HepG2 (cell line): ENCODE data around the gene IFIT5. TPM values are rescaled to one million over a fixed set of nuclear protein-coding genes. Genes with fewer than 3 reads are reported as not detected.

Experiments used
- ARNT2 ChIP-seq: sonication (generic); formaldehyde crosslinking; IDR thresholded peaks from 2 replicates; pipeline ENCODE4 v1.8.0; 2022; ENCODE audit warnings: mild to moderate bottlenecking, low read depth, missing genetic modification reagents, moderate library complexity
- CBFB ChIP-seq: sonication (generic); formaldehyde crosslinking; IDR thresholded peaks from 2 replicates; pipeline ENCODE4 v1.4.0; 2020; ENCODE audit warnings: missing genetic modification reagents
- DMTF1 ChIP-seq: sonication (generic); formaldehyde crosslinking; IDR thresholded peaks from 2 replicates; pipeline ENCODE4 v1.4.0; 2020; ENCODE audit warnings: mild to moderate bottlenecking, missing genetic modification reagents
- EZH2 ChIP-seq: conservative IDR thresholded peaks from 2 replicates; pipeline ENCODE4 v1.6.1; 2012; ENCODE audit warnings: mild to moderate bottlenecking, low read depth, low read length, moderate library complexity
- POLR2AphosphoS5 ChIP-seq: IDR thresholded peaks from 2 replicates; pipeline ENCODE4 v1.6.1; 2012; ENCODE audit warnings: low read depth, low read length
- PRMT3 ChIP-seq: sonication (generic); formaldehyde crosslinking; IDR thresholded peaks from 2 replicates; pipeline ENCODE4 v1.8.1; 2022; ENCODE audit warnings: low read depth, mild to moderate bottlenecking, moderate library complexity, missing genetic modification reagents, borderline replicate concordance
- SKI ChIP-seq: fragments of 450-650 bp; IDR thresholded peaks from one replicate; pipeline ENCODE4 v1.6.1; 2018; ENCODE audit warnings: mild to moderate bottlenecking; ENCODE audit not compliant: partially characterized antibody
- SMAD1 ChIP-seq: sonication (generic); formaldehyde crosslinking; IDR thresholded peaks from 2 replicates; pipeline ENCODE4 v1.4.0; 2020; ENCODE audit warnings: missing genetic modification reagents, low read depth, mild to moderate bottlenecking, borderline replicate concordance
- TARDBP ChIP-seq: sonication (generic); formaldehyde crosslinking; IDR thresholded peaks from 2 replicates; pipeline ENCODE4 v1.8.0; 2022; ENCODE audit warnings: mild to moderate bottlenecking, missing genetic modification reagents
- ZBTB38 ChIP-seq: sonication (generic); formaldehyde crosslinking; IDR thresholded peaks from 2 replicates; pipeline ENCODE4 v1.5.1; 2020; ENCODE audit warnings: mild to moderate bottlenecking, missing genetic modification reagents
- ZBTB39 ChIP-seq: sonication (generic); formaldehyde crosslinking; IDR thresholded peaks from 2 replicates; pipeline ENCODE4 v1.5.0; 2020; ENCODE audit warnings: missing genetic modification reagents
- ZFY ChIP-seq: sonication (generic); formaldehyde crosslinking; IDR thresholded peaks from 2 replicates; pipeline ENCODE4 v1.4.0; 2020; ENCODE audit warnings: missing genetic modification reagents
- ZNF280B ChIP-seq: sonication (generic); formaldehyde crosslinking; IDR thresholded peaks from 2 replicates; pipeline ENCODE4 v1.5.0; 2020; ENCODE audit warnings: missing genetic modification reagents, mild to moderate bottlenecking, borderline replicate concordance
- ZNF383 ChIP-seq: sonication (generic); formaldehyde crosslinking; IDR thresholded peaks from 2 replicates; pipeline ENCODE4 v1.4.0; 2020; ENCODE audit warnings: missing genetic modification reagents, mild to moderate bottlenecking, borderline replicate concordance
- ZNF605 ChIP-seq: sonication (generic); formaldehyde crosslinking; IDR thresholded peaks from 2 replicates; pipeline ENCODE4 v1.8.0; 2022; ENCODE audit warnings: mild to moderate bottlenecking, missing genetic modification reagents
- ZSCAN29 ChIP-seq: sonication (generic); formaldehyde crosslinking; conservative IDR thresholded peaks from 2 replicates; pipeline ENCODE4 v1.4.0; 2020; ENCODE audit warnings: mild to moderate bottlenecking, missing genetic modification reagents
- polyA plus RNA-seq, 8 experiments: library from polyadenylated mRNA; depleted of rRNA in 3 of 8; stranded (reverse) in 7 of 8; unstranded in 1 of 8; fragments of >200 nt; fragmentation: Illumina TruSeq in 4 of 8; extraction: Trizol in 4 of 8; gene quantifications; 2 replicates each; pipeline versions ENCODE4 v1.2.1 to v1.2.3, GENCODE V29; 2011 to 2016; ENCODE audit warnings: low read depth in 4 of 8, missing spikeins in 1 of 8, mixed read lengths in 1 of 8; ENCODE audit not compliant: insufficient read depth in 1 of 8
- total RNA-seq, 5 experiments: library from RNA; depleted of rRNA; stranded (reverse); fragments of >200 nt; fragmentation: Illumina TruSeq; extraction: Trizol; gene quantifications; 2 replicates each; pipeline ENCODE4 v1.2.3, GENCODE V29; 2016; ENCODE audit warnings: low read depth in 1 of 5
- TF ChIP-seq, protein P1 (sequence below): sonication (generic); formaldehyde crosslinking; IDR thresholded peaks from 2 replicates; pipeline ENCODE4 v1.5.1; 2020; ENCODE audit warnings: mild to moderate bottlenecking, missing genetic modification reagents, moderate library complexity
- TF ChIP-seq, protein P2 (sequence below): sonication (generic); formaldehyde crosslinking; IDR thresholded peaks from 2 replicates; pipeline ENCODE4 v1.9.0; 2022; ENCODE audit warnings: missing genetic modification reagents, mild to moderate bottlenecking, borderline replicate concordance

The IFIT5 gene
- total and polyA plus RNA-seq, 2 of the 13 experiments (the other 11 are each of a cell fraction or from before 2014, with no cell fraction given), result 2.2 to 8.3 TPM

GRCh38 chr10:89414879-89415821 is 782 bp downstream of the IFIT5 start (continued):
- TF ChIP-seq ZBTB39 (no peak), POLR2AphosphoS5 (no peak), SMAD1 (CRISPR knock-in tag) (no peak), EZH2 (no peak), ARNT2 (CRISPR knock-in tag) (peak; percentile 54; the same call in 1 of the 2 replicates), CBFB (CRISPR knock-in tag) (0 out of 2 replicates have a peak, but pooled peaks have one; percentile 22), ZSCAN29 (CRISPR knock-in tag) (no peak), PRMT3 (no peak), ZFY (CRISPR knock-in tag) (peak; percentile 90), SKI (no peak), DMTF1 (CRISPR knock-in tag) (no peak), ZNF605 (0 out of 2 replicates have a peak, but pooled peaks have one; percentile 18), TARDBP (CRISPR knock-in tag) (0 out of 2 replicates have a peak, but pooled peaks have one; percentile 42), ZNF383 (CRISPR knock-in tag) (no peak), ZNF280B (CRISPR knock-in tag) (peak; percentile 61; the same call in 1 of the 2 replicates), ZBTB38 (CRISPR knock-in tag) (no peak)
- TF ChIP-seq, protein P1, sequence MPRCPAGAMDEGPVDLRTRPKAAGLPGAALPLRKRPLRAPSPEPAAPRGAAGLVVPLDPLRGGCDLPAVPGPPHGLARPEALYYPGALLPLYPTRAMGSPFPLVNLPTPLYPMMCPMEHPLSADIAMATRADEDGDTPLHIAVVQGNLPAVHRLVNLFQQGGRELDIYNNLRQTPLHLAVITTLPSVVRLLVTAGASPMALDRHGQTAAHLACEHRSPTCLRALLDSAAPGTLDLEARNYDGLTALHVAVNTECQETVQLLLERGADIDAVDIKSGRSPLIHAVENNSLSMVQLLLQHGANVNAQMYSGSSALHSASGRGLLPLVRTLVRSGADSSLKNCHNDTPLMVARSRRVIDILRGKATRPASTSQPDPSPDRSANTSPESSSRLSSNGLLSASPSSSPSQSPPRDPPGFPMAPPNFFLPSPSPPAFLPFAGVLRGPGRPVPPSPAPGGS (CRISPR knock-in tag), result peak; percentile 11; the same call in 1 of the 2 replicates
- TF ChIP-seq, protein P2, sequence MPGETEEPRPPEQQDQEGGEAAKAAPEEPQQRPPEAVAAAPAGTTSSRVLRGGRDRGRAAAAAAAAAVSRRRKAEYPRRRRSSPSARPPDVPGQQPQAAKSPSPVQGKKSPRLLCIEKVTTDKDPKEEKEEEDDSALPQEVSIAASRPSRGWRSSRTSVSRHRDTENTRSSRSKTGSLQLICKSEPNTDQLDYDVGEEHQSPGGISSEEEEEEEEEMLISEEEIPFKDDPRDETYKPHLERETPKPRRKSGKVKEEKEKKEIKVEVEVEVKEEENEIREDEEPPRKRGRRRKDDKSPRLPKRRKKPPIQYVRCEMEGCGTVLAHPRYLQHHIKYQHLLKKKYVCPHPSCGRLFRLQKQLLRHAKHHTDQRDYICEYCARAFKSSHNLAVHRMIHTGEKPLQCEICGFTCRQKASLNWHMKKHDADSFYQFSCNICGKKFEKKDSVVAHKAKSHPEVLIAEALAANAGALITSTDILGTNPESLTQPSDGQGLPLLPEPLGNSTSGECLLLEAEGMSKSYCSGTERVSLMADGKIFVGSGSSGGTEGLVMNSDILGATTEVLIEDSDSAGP (CRISPR knock-in tag), result peak; percentile 49; the same call in 1 of the 2 replicates
